H1 (cell line): ENCODE measurements around the gene SSTR5.

ENCODE experiments used
- BRCA1 ChIP-seq: IDR thresholded peaks from 2 replicates; pipeline ENCODE4 v1.6.1; 2012; ENCODE audit warnings: low read depth, low read length, improper control_type of control experiment
- CHD1 ChIP-seq: IDR thresholded peaks from 2 replicates; pipeline ENCODE4 v1.6.1; 2012; ENCODE audit warnings: low read depth, low read length, improper control_type of control experiment
- CTCF ChIP-seq, 3 experiments: IDR thresholded peaks; 1 replicate in 2 of 3; 2 replicates in 1 of 3; pipeline versions ENCODE4 v1.5.1 to v1.6.1; 2011; ENCODE audit warnings: low read length in 3 of 3, mild to moderate bottlenecking in 3 of 3, inconsistent platforms in 2 of 3, low read depth in 1 of 3, moderate library complexity in 1 of 3; ENCODE audit not compliant: insufficient read depth in 1 of 3; ENCODE audit errors: control extremely low read depth in 1 of 3
- EZH2 ChIP-seq: fragments of 200-600 bp; sonication (generic); IDR thresholded peaks from 2 replicates; pipeline ENCODE4 v1.7.1; 2012; ENCODE audit warnings: low read depth, mild to moderate bottlenecking, moderate library complexity, low read length, inconsistent platforms; ENCODE audit not compliant: severe bottlenecking
- FOSL1 ChIP-seq: IDR thresholded peaks from 2 replicates; pipeline ENCODE4 v1.6.1; 2011; ENCODE audit warnings: mild to moderate bottlenecking, low read depth, low read length, moderate library complexity; ENCODE audit not compliant: insufficient read depth
- POLR2AphosphoS5 ChIP-seq: IDR thresholded peaks from 2 replicates; pipeline ENCODE4 v1.6.1; 2011; ENCODE audit warnings: low read depth, low read length

- TF ChIP-seq CTCF (IDR thresholded peaks at IDR 0.05; ENCODE audit: control extremely low read depth in 1 of 3, insufficient read depth in 1 of 3, low read depth in 1 of 3, low read length in 3 of 3) (no peak), FOSL1 (no peak), CHD1 (no peak), POLR2AphosphoS5 (no peak), EZH2 (no peak), BRCA1 (no peak)
Observed at GRCh38 chr16:1089822-1090619, 17.5 kb downstream of the SSTR5 start.
